ENCODE measurements around the gene POLR3F.
"Not testable (repeated sequence)": the region's sequence is repeated elsewhere in the genome, so short reads cannot be mapped to it uniquely, and the experiment has no call there.

POLR3F gene

GRCh38 chr20:18465536-18466200 lies 1.5 kb upstream of the POLR3F start:
- no peaks in the 10 kb centered on the region for H3K9me3 ChIP-seq (ENCODE audit: control insufficient read depth, low read length)
- H3K4me1 ChIP-seq (ENCODE audit: control insufficient read depth, insufficient read depth, low read length) = peaks cover 14% of the 10 kb centered on the region
- H3K27me3 ChIP-seq (replicated peaks; ENCODE audit: control insufficient read depth, insufficient read depth, low read length) = no peaks in the 10 kb centered on the region
- H3K4me3 ChIP-seq (ENCODE audit: low read length) = peak overlapping the region; percentile 99
- peaks cover 4% of the 10 kb centered on the region for H3K36me3 ChIP-seq (ENCODE audit: control insufficient read depth, insufficient read depth, low read length, severe bottlenecking)
- DNase-seq (ENCODE audit: low read depth) = no peak
- peak overlapping the region; percentile 91 for H3K9ac ChIP-seq (ENCODE audit: low read length)

GRCh38 chr20:18466574-18466893 lies 656 bp upstream of the POLR3F start:
- Histone ChIP-seq H3K9me3 (ENCODE audit: control insufficient read depth, low read length) (no peaks in the 10 kb centered on the region), H3K4me1 (ENCODE audit: control insufficient read depth, insufficient read depth, low read length) (peaks cover 14% of the 10 kb centered on the region), H3K9ac (ENCODE audit: low read length) (peak overlapping the region; percentile 91), H3K4me3 (ENCODE audit: low read length) (peak overlapping the region; percentile 99), H3K36me3 (ENCODE audit: control insufficient read depth, insufficient read depth, low read length, severe bottlenecking) (peaks cover 12% of the 10 kb centered on the region), H3K27me3 (replicated peaks; ENCODE audit: control insufficient read depth, insufficient read depth, low read length) (no peaks in the 10 kb centered on the region)
- DNase-seq (ENCODE audit: low read depth) = no peak

GRCh38 chr20:18477218-18477617 lies 10.0 kb downstream of the POLR3F start:
- no peak overlapping the region for H3K9ac ChIP-seq (ENCODE audit: low read length)
- no peak for DNase-seq (ENCODE audit: low read depth)
- H3K9me3 ChIP-seq (ENCODE audit: control insufficient read depth, low read length) = no peaks in the 10 kb centered on the region
- no peaks in the 10 kb centered on the region for H3K27me3 ChIP-seq (replicated peaks; ENCODE audit: control insufficient read depth, insufficient read depth, low read length)
- peaks cover 80% of the 10 kb centered on the region for H3K36me3 ChIP-seq (ENCODE audit: control insufficient read depth, insufficient read depth, low read length, severe bottlenecking)
- no peaks in the 10 kb centered on the region for H3K4me1 ChIP-seq (ENCODE audit: control insufficient read depth, insufficient read depth, low read length)
- H3K4me3 ChIP-seq (ENCODE audit: low read length) = no peak overlapping the region

- peaks cover 84% of the 10 kb centered on the region for H3K36me3 ChIP-seq (ENCODE audit: control insufficient read depth, insufficient read depth, low read length, severe bottlenecking)
- no peak overlapping the region for H3K9ac ChIP-seq (ENCODE audit: low read length)
- no peaks in the 10 kb centered on the region for H3K9me3 ChIP-seq (ENCODE audit: control insufficient read depth, low read length)
- no peaks in the 10 kb centered on the region for H3K4me1 ChIP-seq (ENCODE audit: control insufficient read depth, insufficient read depth, low read length)
- DNase-seq (ENCODE audit: low read depth) = no peak
- H3K4me3 ChIP-seq (ENCODE audit: low read length) = no peak overlapping the region
- no peaks in the 10 kb centered on the region for H3K27me3 ChIP-seq (replicated peaks; ENCODE audit: control insufficient read depth, insufficient read depth, low read length)
These were observed 10.6 kb downstream of the POLR3F start for GRCh38 chr20:18477821-18478220.

- Histone ChIP-seq H3K9me3 (ENCODE audit: control insufficient read depth, low read length) (no peaks in the 10 kb centered on the region), H3K9ac (ENCODE audit: low read length) (no peak overlapping the region), H3K36me3 (ENCODE audit: control insufficient read depth, insufficient read depth, low read length, severe bottlenecking) (peaks cover 76% of the 10 kb centered on the region), H3K4me3 (ENCODE audit: low read length) (no peak overlapping the region), H3K27me3 (replicated peaks; ENCODE audit: control insufficient read depth, insufficient read depth, low read length) (no peaks in the 10 kb centered on the region), H3K4me1 (ENCODE audit: control insufficient read depth, insufficient read depth, low read length) (no peaks in the 10 kb centered on the region)
- DNase-seq (ENCODE audit: low read depth) = no peak
These were observed 14.4 kb downstream of the POLR3F start for GRCh38 chr20:18481596-18481995.

- H3K27me3 ChIP-seq (replicated peaks; ENCODE audit: control insufficient read depth, insufficient read depth, low read length) = no peaks in the 10 kb centered on the region
- DNase-seq (ENCODE audit: low read depth) = no peak
- H3K4me1 ChIP-seq (ENCODE audit: control insufficient read depth, insufficient read depth, low read length) = peaks cover 11% of the 10 kb centered on the region
- no peaks in the 10 kb centered on the region for H3K9me3 ChIP-seq (ENCODE audit: control insufficient read depth, low read length)
- H3K36me3 ChIP-seq (ENCODE audit: control insufficient read depth, insufficient read depth, low read length, severe bottlenecking) = peaks cover 52% of the 10 kb centered on the region
- no peak overlapping the region for H3K9ac ChIP-seq (ENCODE audit: low read length)
- H3K4me3 ChIP-seq (ENCODE audit: low read length) = no peak overlapping the region
These were observed 21.1 kb downstream of the POLR3F start for GRCh38 chr20:18488301-18488700.

- Histone ChIP-seq H3K4me1 (ENCODE audit: control insufficient read depth, insufficient read depth, low read length) (peaks cover 25% of the 10 kb centered on the region), H3K9me3 (ENCODE audit: control insufficient read depth, low read length) (no peaks in the 10 kb centered on the region), H3K27me3 (replicated peaks; ENCODE audit: control insufficient read depth, insufficient read depth, low read length) (no peaks in the 10 kb centered on the region), H3K36me3 (ENCODE audit: control insufficient read depth, insufficient read depth, low read length, severe bottlenecking) (no peaks in the 10 kb centered on the region), H3K9ac (ENCODE audit: low read length) (peak overlapping the region; percentile 96), H3K4me3 (ENCODE audit: low read length) (peak overlapping the region; percentile 100)
- DNase-seq (ENCODE audit: low read depth) = peak; percentile 10
These were observed 28.9 kb downstream of the POLR3F start for GRCh38 chr20:18496042-18496441.

- no peaks in the 10 kb centered on the region for H3K36me3 ChIP-seq (ENCODE audit: control insufficient read depth, insufficient read depth, low read length, severe bottlenecking)
- H3K9ac ChIP-seq (ENCODE audit: low read length) = peak within 1 kb of the TSS; percentile 96
- no peaks in the 10 kb centered on the region for H3K9me3 ChIP-seq (ENCODE audit: control insufficient read depth, low read length)
- H3K27me3 ChIP-seq (replicated peaks; ENCODE audit: control insufficient read depth, insufficient read depth, low read length) = no peaks in the 10 kb centered on the region
- H3K4me3 ChIP-seq (ENCODE audit: low read length) = peak within 1 kb of the TSS; percentile 100
- H3K4me1 ChIP-seq (ENCODE audit: control insufficient read depth, insufficient read depth, low read length) = peaks cover 25% of the 10 kb centered on the region
- peak; percentile 92 for DNase-seq (ENCODE audit: low read depth)
These were observed 29.8 kb downstream of the POLR3F start, which contains the start of gene RBBP9 for GRCh38 chr20:18496740-18497592. Gene RBBP9, minus strand, starts transcription at chr20:18497225. Its CDS starts 58 bp downstream, at chr20:18497167.

- H3K9me3 ChIP-seq (ENCODE audit: control insufficient read depth, low read length) = no peaks in the 10 kb centered on the region
- no peak for DNase-seq (ENCODE audit: low read depth)
- peak overlapping the region; percentile 96 for H3K9ac ChIP-seq (ENCODE audit: low read length)
- H3K36me3 ChIP-seq (ENCODE audit: control insufficient read depth, insufficient read depth, low read length, severe bottlenecking) = no peaks in the 10 kb centered on the region
- peak overlapping the region; percentile 100 for H3K4me3 ChIP-seq (ENCODE audit: low read length)
- peaks cover 21% of the 10 kb centered on the region for H3K4me1 ChIP-seq (ENCODE audit: control insufficient read depth, insufficient read depth, low read length)
- H3K27me3 ChIP-seq (replicated peaks; ENCODE audit: control insufficient read depth, insufficient read depth, low read length) = no peaks in the 10 kb centered on the region
These were observed 30.4 kb downstream of the POLR3F start for GRCh38 chr20:18497603-18498002.

GRCh38 chr20:18501672-18502071 lies 34.5 kb downstream of the POLR3F start:
- DNase-seq (ENCODE audit: low read depth); H3K27me3 ChIP-seq (replicated peaks; ENCODE audit: control insufficient read depth, insufficient read depth, low read length); H3K9me3 ChIP-seq (ENCODE audit: control insufficient read depth, low read length); H3K4me3 ChIP-seq (ENCODE audit: low read length); H3K36me3 ChIP-seq (ENCODE audit: control insufficient read depth, insufficient read depth, low read length, severe bottlenecking); H3K9ac ChIP-seq (ENCODE audit: low read length); H3K4me1 ChIP-seq (ENCODE audit: control insufficient read depth, insufficient read depth, low read length): not testable (repeated sequence)

GRCh38 chr20:18504479-18505060 lies 37.4 kb downstream of the POLR3F start:
- H3K4me1 ChIP-seq (ENCODE audit: control insufficient read depth, insufficient read depth, low read length) = peaks cover 15% of the 10 kb centered on the region
- H3K36me3 ChIP-seq (ENCODE audit: control insufficient read depth, insufficient read depth, low read length, severe bottlenecking) = no peaks in the 10 kb centered on the region
- no peaks in the 10 kb centered on the region for H3K27me3 ChIP-seq (replicated peaks; ENCODE audit: control insufficient read depth, insufficient read depth, low read length)
- no peaks in the 10 kb centered on the region for H3K9me3 ChIP-seq (ENCODE audit: control insufficient read depth, low read length)
- H3K9ac ChIP-seq (ENCODE audit: low read length) = no peak overlapping the region
- DNase-seq (ENCODE audit: low read depth) = no peak
- H3K4me3 ChIP-seq (ENCODE audit: low read length) = peak overlapping the region; percentile 32

Measured in adipocyte (in vitro differentiated cells).